ENCODE results near the gene EFCAB11. TPM values are rescaled to one million over a fixed set of nuclear protein-coding genes. Genes with fewer than 3 reads are reported as not detected.

The EFCAB11 gene
- total RNA-seq, 1 donor from 2014 or later = 7.5 TPM

- Histone ChIP-seq H3K4me3 (ENCODE audit: insufficient read depth, low read depth, low read length) (no peak overlapping the region), H3K4me2 (ENCODE audit: low read length) (no peak overlapping the region), H3K79me2 (ENCODE audit: insufficient read depth, low read length) (no peaks in the 10 kb centered on the region), H3K9me3 (ENCODE audit: insufficient read depth, low read depth, low read length) (no peaks in the 10 kb centered on the region), H3K9ac (ENCODE audit: low read length) (no peak overlapping the region), H2AFZ (ENCODE audit: low read depth, low read length) (no peak overlapping the region), H3K27me3 (ENCODE audit: insufficient read depth, low read length) (no peaks in the 10 kb centered on the region), H3K36me3 (ENCODE audit: insufficient read depth, low read length) (no peaks in the 10 kb centered on the region), H3K27ac (ENCODE audit: low read depth, low read length) (no peak overlapping the region), H4K20me1 (ENCODE audit: insufficient read depth, low read length) (no peaks in the 10 kb centered on the region), H3K4me1 (ENCODE audit: insufficient read depth, low read length) (peaks cover 7% of the 10 kb centered on the region)
- Mint-ChIP-seq H3K4me3 (ENCODE audit: unreplicated experiment) (no peak overlapping the region), H3K27ac (ENCODE audit: unreplicated experiment) (no peak overlapping the region), H3K9me3 (ENCODE audit: unreplicated experiment) (peaks cover 12% of the 10 kb centered on the region), H3K27me3 (ENCODE audit: low read depth, unreplicated experiment) (no peaks in the 10 kb centered on the region), H3K36me3 (ENCODE audit: low read depth, unreplicated experiment) (peaks cover 3% of the 10 kb centered on the region), H3K4me1 (ENCODE audit: low read depth, unreplicated experiment) (peaks cover 14% of the 10 kb centered on the region)
- TF ChIP-seq CTCF (IDR thresholded peaks at IDR 0.05; ENCODE audit: insufficient read depth, low read depth, low read length) (no peak), EZH2 (IDR thresholded peaks at IDR 0.05; ENCODE audit: insufficient read depth, low read length) (no peak)
- DNase-seq (ENCODE audit: low read depth) (no peak), FAIRE-seq (no peak)
Measured at GRCh38 chr14:89827265-89827664, 127.3 kb downstream of the EFCAB11 start.

- Histone ChIP-seq H3K4me1 (ENCODE audit: insufficient read depth, low read length) (peaks cover 7% of the 10 kb centered on the region), H3K79me2 (ENCODE audit: insufficient read depth, low read length) (no peaks in the 10 kb centered on the region), H3K27me3 (ENCODE audit: insufficient read depth, low read length) (no peaks in the 10 kb centered on the region), H3K4me2 (ENCODE audit: low read length) (no peak overlapping the region), H2AFZ (ENCODE audit: low read depth, low read length) (no peak overlapping the region), H3K9ac (ENCODE audit: low read length) (no peak overlapping the region), H3K9me3 (ENCODE audit: insufficient read depth, low read depth, low read length) (no peaks in the 10 kb centered on the region), H3K36me3 (ENCODE audit: insufficient read depth, low read length) (no peaks in the 10 kb centered on the region), H3K27ac (ENCODE audit: low read depth, low read length) (no peak overlapping the region), H4K20me1 (ENCODE audit: insufficient read depth, low read length) (no peaks in the 10 kb centered on the region), H3K4me3 (ENCODE audit: insufficient read depth, low read depth, low read length) (no peak overlapping the region)
- H3K4me3 Mint-ChIP-seq (ENCODE audit: unreplicated experiment) = no peak overlapping the region
- H3K27me3 Mint-ChIP-seq (ENCODE audit: low read depth, unreplicated experiment) = no peaks in the 10 kb centered on the region
- peak overlapping the region; percentile 48 for H3K27ac Mint-ChIP-seq (ENCODE audit: unreplicated experiment)
- DNase-seq (ENCODE audit: low read depth) (peak; percentile 43), FAIRE-seq (no peak)
- H3K36me3 Mint-ChIP-seq (ENCODE audit: low read depth, unreplicated experiment) = peaks cover 3% of the 10 kb centered on the region
- H3K4me1 Mint-ChIP-seq (ENCODE audit: low read depth, unreplicated experiment) = peaks cover 15% of the 10 kb centered on the region
- TF ChIP-seq CTCF (IDR thresholded peaks at IDR 0.05; ENCODE audit: insufficient read depth, low read depth, low read length) (no peak), EZH2 (IDR thresholded peaks at IDR 0.05; ENCODE audit: insufficient read depth, low read length) (no peak)
- H3K9me3 Mint-ChIP-seq (ENCODE audit: unreplicated experiment) = peaks cover 12% of the 10 kb centered on the region
Measured at GRCh38 chr14:89826596-89826995, 127.9 kb downstream of the EFCAB11 start.

- H3K4me3 ChIP-seq (ENCODE audit: insufficient read depth, low read depth, low read length) = no peak overlapping the region
- Mint-ChIP-seq H3K9me3 (ENCODE audit: unreplicated experiment) (peaks cover 12% of the 10 kb centered on the region), H3K27ac (ENCODE audit: unreplicated experiment) (no peak overlapping the region), H3K27me3 (ENCODE audit: low read depth, unreplicated experiment) (no peaks in the 10 kb centered on the region), H3K4me1 (ENCODE audit: low read depth, unreplicated experiment) (peaks cover 24% of the 10 kb centered on the region), H3K36me3 (ENCODE audit: low read depth, unreplicated experiment) (peaks cover 3% of the 10 kb centered on the region), H3K4me3 (ENCODE audit: unreplicated experiment) (no peak overlapping the region)
- H4K20me1 ChIP-seq (ENCODE audit: insufficient read depth, low read length) = no peaks in the 10 kb centered on the region
- TF ChIP-seq EZH2 (IDR thresholded peaks at IDR 0.05; ENCODE audit: insufficient read depth, low read length) = no peak
- TF ChIP-seq CTCF (IDR thresholded peaks at IDR 0.05; ENCODE audit: insufficient read depth, low read depth, low read length) = no peak
- H3K9ac ChIP-seq (ENCODE audit: low read length) = no peak overlapping the region
- DNase-seq (ENCODE audit: low read depth) = no peak
- FAIRE-seq = no peak
- H3K36me3 ChIP-seq (ENCODE audit: insufficient read depth, low read length) = no peaks in the 10 kb centered on the region
- no peak overlapping the region for H2AFZ ChIP-seq (ENCODE audit: low read depth, low read length)
- H3K27me3 ChIP-seq (ENCODE audit: insufficient read depth, low read length) = no peaks in the 10 kb centered on the region
- H3K9me3 ChIP-seq (ENCODE audit: insufficient read depth, low read depth, low read length) = no peaks in the 10 kb centered on the region
- H3K4me2 ChIP-seq (ENCODE audit: low read length) = no peak overlapping the region
- no peak overlapping the region for H3K27ac ChIP-seq (ENCODE audit: low read depth, low read length)
- no peaks in the 10 kb centered on the region for H3K79me2 ChIP-seq (ENCODE audit: insufficient read depth, low read length)
- H3K4me1 ChIP-seq (ENCODE audit: insufficient read depth, low read length) = peaks cover 9% of the 10 kb centered on the region
Measured at GRCh38 chr14:89823743-89824142, 130.8 kb downstream of the EFCAB11 start.
